ENCODE measurements around the gene ITGA7.

GRCh38 chr12:55746913-55747231 is 39.2 kb upstream of the ITGA7 start:
- TF ChIP-seq CTCF (IDR thresholded peaks at IDR 0.05) (no peak), EP300 (IDR thresholded peaks at IDR 0.05) (no peak)

All from tibial nerve (tissue), 4 donors.